ENCODE results near the gene CC2D1A. TPM values are rescaled to one million over a fixed set of nuclear protein-coding genes. Genes with fewer than 3 reads are reported as not detected.

CC2D1A gene
- total RNA-seq (10 to 100 TPM; 16.4 to 16.9 TPM), total RNA-seq (6.4 to 63.2 (median 32.4) reads per million in 172 experiments)
- polyA plus RNA-seq (2013, experiment 1 of 2), result 20.5 TPM
- polyA plus RNA-seq (2013, experiment 2 of 2), result 22.5 TPM

DNA sequence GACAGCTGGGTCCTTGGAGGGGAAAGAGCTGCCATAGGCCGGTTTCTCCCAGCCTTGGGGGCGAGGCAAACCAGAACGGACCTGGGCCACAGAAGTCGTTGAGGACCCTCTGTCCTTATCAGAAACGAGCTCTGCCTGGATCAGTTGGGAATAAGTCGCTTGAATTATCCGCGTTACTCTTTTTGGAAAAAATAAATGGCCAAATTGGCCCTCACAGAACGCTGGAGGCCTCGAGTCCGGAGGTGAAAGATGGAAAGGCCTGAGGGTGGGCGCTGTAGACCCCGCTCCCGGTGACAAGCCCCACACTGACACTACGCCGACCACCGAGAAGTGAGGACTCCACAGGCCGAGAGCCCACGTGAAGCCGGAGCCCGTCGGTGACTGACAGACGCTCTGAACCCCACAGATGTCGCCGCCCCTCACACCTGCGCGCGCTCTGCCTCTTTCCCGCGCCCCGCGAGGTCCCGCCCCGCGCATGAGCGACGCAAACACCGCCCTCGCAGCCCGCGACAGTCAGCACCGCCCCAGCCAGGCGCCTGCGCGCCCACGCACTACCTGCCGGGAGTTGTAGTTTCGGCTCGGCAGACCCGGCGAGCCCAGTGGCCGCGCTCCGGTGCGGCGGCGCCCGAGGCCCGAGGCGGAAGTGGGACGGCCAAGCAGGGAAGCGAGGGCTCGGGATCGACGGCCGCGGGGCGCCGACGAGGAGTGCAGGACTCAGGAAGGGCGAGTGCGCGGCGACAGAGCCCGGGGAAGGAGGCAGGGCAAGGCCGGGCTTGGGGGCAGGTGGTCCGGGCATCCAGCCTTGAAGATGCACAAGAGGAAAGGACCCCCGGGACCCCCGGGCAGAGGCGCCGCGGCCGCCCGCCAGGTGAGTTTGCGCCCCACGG, at the start of gene CC2D1A, which contains the start of gene BRME1:
Gene CC2D1A (plus strand): TSS at position 568 of the 887 bp plus-strand sequence. CDS start 241 bp downstream, at position 809.
Gene BRME1 (minus strand): TSS at position 484 of the 887 bp plus-strand sequence. CDS start 1,225 bp downstream, outside the sequence.
- POLR2A ChIA-PET, result interaction anchor here (1.2 to 2.7 kb wide), 2 partner anchors 46 to 126 kb away, joined by 4 to 9 read pairs; partner anchors contain the start of genes DCAF15 and IL27RA

DNA sequence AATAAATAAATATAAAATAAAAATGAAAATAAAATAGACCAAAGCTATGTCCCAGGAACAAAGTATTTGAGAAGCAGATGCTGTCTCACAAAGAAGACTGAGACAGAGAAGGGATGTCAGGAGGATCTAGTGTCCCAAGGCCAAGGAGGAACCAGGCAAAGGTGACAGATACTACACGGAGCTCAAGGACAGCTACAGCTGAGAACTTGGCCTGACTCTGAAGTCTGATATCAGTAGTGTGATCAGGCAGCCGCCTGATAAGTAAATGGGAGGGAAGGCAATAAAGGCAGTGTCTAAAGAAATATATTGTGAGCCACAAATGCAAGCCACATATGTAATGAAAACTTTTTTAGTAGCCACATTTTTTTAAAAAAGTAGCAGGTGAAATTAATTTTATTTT, 49.5 kb upstream of the CC2D1A start:
- H3K9me3 Mint-ChIP-seq, result no peaks in the 10 kb centered on the region

More for the DNA sequence above, at the start of gene CC2D1A, which contains the start of gene BRME1:
- Histone ChIP-seq H3K36me3 (ENCODE audit: insufficient read depth, low read length) (peaks cover 5% of the 10 kb centered on the region), H3K27ac (ENCODE audit: low read depth in 1 of 2, low read length in 2 of 2) (peak within 1 kb of the TSS in 1 of 2 donors; percentile 49), H3K9me3 (ENCODE audit: control insufficient read depth in 1 of 2, insufficient read depth in 1 of 2, low read length in 2 of 2) (no peaks in the 10 kb centered on the region), H3K27me3 (ENCODE audit: control insufficient read depth in 1 of 2, insufficient read depth in 2 of 2, low read length in 2 of 2) (no peaks in the 10 kb centered on the region), H3K4me3 (ENCODE audit: low read length) (peak within 1 kb of the TSS; percentile 77), H3K4me1 (ENCODE audit: insufficient read depth, low read length) (peaks cover 24% of the 10 kb centered on the region)
- Mint-ChIP-seq H3K27me3 (no peaks in the 10 kb centered on the region), H3K27ac (peak within 1 kb of the TSS; percentile 66), H3K36me3 (ENCODE audit: low read depth) (peaks cover 6% of the 10 kb centered on the region), H3K4me3 (peak within 1 kb of the TSS; percentile 92), H3K9me3 (no peaks in the 10 kb centered on the region), H3K4me1 (ENCODE audit: low read depth) (peaks cover 13% of the 10 kb centered on the region)
- CTCF ChIA-PET, result no interaction called here
- DNase-seq (peak; percentile 88 to 96 (median 92)), ATAC-seq (ENCODE audit: poor library complexity) (peak; percentile 99)
- intact Hi-C loops (cut with DNase I, micrococcal nuclease), result loop anchor here in 1 of 2 experiments (1.0 to 5.0 kb wide), 4 partner anchors 25 to 786 kb away; partner anchors contain the start of genes DCAF15, RFX1 and ZNF333
- TF ChIP-seq, protein P1, sequence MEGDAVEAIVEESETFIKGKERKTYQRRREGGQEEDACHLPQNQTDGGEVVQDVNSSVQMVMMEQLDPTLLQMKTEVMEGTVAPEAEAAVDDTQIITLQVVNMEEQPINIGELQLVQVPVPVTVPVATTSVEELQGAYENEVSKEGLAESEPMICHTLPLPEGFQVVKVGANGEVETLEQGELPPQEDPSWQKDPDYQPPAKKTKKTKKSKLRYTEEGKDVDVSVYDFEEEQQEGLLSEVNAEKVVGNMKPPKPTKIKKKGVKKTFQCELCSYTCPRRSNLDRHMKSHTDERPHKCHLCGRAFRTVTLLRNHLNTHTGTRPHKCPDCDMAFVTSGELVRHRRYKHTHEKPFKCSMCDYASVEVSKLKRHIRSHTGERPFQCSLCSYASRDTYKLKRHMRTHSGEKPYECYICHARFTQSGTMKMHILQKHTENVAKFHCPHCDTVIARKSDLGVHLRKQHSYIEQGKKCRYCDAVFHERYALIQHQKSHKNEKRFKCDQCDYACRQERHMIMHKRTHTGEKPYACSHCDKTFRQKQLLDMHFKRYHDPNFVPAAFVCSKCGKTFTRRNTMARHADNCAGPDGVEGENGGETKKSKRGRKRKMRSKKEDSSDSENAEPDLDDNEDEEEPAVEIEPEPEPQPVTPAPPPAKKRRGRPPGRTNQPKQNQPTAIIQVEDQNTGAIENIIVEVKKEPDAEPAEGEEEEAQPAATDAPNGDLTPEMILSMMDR (IDR thresholded peaks at IDR 0.05), result no peak

DNA sequence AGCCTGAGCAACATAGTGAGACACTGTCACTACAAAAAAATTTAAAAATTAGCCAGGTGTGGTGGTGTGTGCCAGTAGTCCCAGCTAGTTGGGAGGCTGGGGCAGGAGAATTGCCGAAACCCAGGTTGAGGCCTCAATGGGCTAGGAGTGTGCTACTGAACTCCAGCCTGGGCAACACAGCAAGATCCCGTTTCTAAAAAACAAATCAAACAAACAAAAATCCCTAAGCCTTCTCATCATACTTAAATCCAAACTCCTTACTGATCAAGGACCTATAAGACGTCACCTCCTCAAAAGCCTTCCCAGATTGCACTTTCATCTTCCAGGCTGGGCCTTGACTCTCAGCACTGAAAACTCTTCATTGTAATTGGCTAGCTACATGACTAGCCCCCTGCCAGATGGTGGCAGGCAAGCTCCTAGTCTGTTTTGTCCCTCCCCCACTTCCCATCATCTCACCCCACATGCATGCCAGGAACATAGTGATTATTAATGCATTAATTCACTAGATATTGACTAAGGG, 46.6 kb upstream of the CC2D1A start:
- peaks cover 30% of the 10 kb centered on the region for H3K4me1 ChIP-seq (ENCODE audit: insufficient read depth, low read length)
- POLR2A ChIA-PET, result interaction anchor here (7.2 kb wide), 1 partner anchor 74 kb away, joined by 85 read pairs; no protein-coding TSS in a partner anchor
- peak overlapping the region; percentile 56 for H3K4me3 Mint-ChIP-seq
- no peak overlapping the region for H3K27ac Mint-ChIP-seq
- no peak overlapping the region for H3K27ac ChIP-seq (ENCODE audit: low read depth in 1 of 2, low read length in 2 of 2)
- ATAC-seq (ENCODE audit: poor library complexity), result no peak
- H3K36me3 ChIP-seq (ENCODE audit: insufficient read depth, low read length), result no peaks in the 10 kb centered on the region
- DNase-seq, result peak in 1 of 14 experiments; percentile 42
- H3K9me3 Mint-ChIP-seq, result no peaks in the 10 kb centered on the region
- H3K9me3 ChIP-seq (ENCODE audit: control insufficient read depth in 1 of 2, insufficient read depth in 1 of 2, low read length in 2 of 2), result no peaks in the 10 kb centered on the region
- TF ChIP-seq, protein P1 (IDR thresholded peaks at IDR 0.05), result no peak
- CTCF ChIA-PET, result no interaction called here
- peaks cover 10 to 11% of the 10 kb centered on the region in 2 experiments for H3K27me3 ChIP-seq (ENCODE audit: control insufficient read depth in 1 of 2, insufficient read depth in 2 of 2, low read length in 2 of 2)
- intact Hi-C loops (cut with DNase I, micrococcal nuclease), result loop anchor here in 1 of 2 experiments (5.0 kb wide), 1 partner anchor 432 kb away; no protein-coding TSS in a partner anchor
- no peaks in the 10 kb centered on the region for H3K36me3 Mint-ChIP-seq (ENCODE audit: low read depth)
- H3K4me1 Mint-ChIP-seq (ENCODE audit: low read depth), result peaks cover 30% of the 10 kb centered on the region
- no peak overlapping the region for H3K4me3 ChIP-seq (ENCODE audit: low read length)
- peaks cover 16% of the 10 kb centered on the region for H3K27me3 Mint-ChIP-seq

More for the DNA sequence above, 49.5 kb upstream of the CC2D1A start:
- H3K4me1 Mint-ChIP-seq (ENCODE audit: low read depth), result peaks cover 13% of the 10 kb centered on the region
- Histone ChIP-seq H3K36me3 (ENCODE audit: insufficient read depth, low read length) (no peaks in the 10 kb centered on the region), H3K27ac (ENCODE audit: low read depth in 1 of 2, low read length in 2 of 2) (no peak overlapping the region), H3K27me3 (ENCODE audit: control insufficient read depth in 1 of 2, insufficient read depth in 2 of 2, low read length in 2 of 2) (no peaks in the 10 kb centered on the region), H3K4me1 (ENCODE audit: insufficient read depth, low read length) (peaks cover 11% of the 10 kb centered on the region), H3K4me3 (ENCODE audit: low read length) (no peak overlapping the region), H3K9me3 (ENCODE audit: control insufficient read depth in 1 of 2, insufficient read depth in 1 of 2, low read length in 2 of 2) (no peaks in the 10 kb centered on the region)
- no peak overlapping the region for H3K4me3 Mint-ChIP-seq
- H3K36me3 Mint-ChIP-seq (ENCODE audit: low read depth), result no peaks in the 10 kb centered on the region
- H3K27me3 Mint-ChIP-seq, result no peaks in the 10 kb centered on the region
- intact Hi-C loops (cut with DNase I, micrococcal nuclease), result loop anchor here in 1 of 2 experiments (5.0 kb wide), 1 partner anchor 429 kb away; no protein-coding TSS in a partner anchor
- H3K27ac Mint-ChIP-seq, result no peak overlapping the region
- TF ChIP-seq, protein P1 (IDR thresholded peaks at IDR 0.05), result no peak
- ChIA-PET CTCF (interaction anchor here (0.8 kb wide), 1 partner anchor 32 kb away, joined by 3 read pairs; no protein-coding TSS in a partner anchor), POLR2A (no interaction called here)
- DNase-seq (no peak), ATAC-seq (ENCODE audit: poor library complexity) (no peak)
